Measurements from ENCODE around the gene TEC.

DNA sequence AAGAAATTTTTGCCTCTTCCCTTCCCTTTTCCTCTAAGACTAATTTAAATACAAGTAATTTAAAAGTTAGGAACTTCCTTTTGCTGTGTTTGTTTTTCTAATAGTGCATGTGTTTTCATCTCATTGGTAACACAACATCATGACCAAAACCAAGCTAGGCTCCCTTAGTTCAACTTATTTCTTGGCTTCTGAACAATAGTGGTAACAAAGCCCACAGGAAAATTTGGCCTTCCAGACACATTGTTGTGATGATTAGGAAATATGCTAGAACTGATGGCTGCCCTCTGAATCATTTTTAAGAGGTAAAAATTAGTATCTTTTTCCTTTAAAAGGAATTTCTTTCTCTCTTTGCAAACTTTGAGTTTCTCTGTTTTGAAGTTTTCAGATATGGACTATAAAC is 25.5 kb upstream of the TEC start:
- TF ChIP-seq, protein P1, sequence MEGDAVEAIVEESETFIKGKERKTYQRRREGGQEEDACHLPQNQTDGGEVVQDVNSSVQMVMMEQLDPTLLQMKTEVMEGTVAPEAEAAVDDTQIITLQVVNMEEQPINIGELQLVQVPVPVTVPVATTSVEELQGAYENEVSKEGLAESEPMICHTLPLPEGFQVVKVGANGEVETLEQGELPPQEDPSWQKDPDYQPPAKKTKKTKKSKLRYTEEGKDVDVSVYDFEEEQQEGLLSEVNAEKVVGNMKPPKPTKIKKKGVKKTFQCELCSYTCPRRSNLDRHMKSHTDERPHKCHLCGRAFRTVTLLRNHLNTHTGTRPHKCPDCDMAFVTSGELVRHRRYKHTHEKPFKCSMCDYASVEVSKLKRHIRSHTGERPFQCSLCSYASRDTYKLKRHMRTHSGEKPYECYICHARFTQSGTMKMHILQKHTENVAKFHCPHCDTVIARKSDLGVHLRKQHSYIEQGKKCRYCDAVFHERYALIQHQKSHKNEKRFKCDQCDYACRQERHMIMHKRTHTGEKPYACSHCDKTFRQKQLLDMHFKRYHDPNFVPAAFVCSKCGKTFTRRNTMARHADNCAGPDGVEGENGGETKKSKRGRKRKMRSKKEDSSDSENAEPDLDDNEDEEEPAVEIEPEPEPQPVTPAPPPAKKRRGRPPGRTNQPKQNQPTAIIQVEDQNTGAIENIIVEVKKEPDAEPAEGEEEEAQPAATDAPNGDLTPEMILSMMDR (IDR thresholded peaks at IDR 0.05): no peak
- TF ChIP-seq ZFX (IDR thresholded peaks at IDR 0.05; ENCODE audit: borderline replicate concordance): no peak

Data from 22Rv1 (cell line).